ENCODE results near the gene PREX1.

Gene PREX1

DNA sequence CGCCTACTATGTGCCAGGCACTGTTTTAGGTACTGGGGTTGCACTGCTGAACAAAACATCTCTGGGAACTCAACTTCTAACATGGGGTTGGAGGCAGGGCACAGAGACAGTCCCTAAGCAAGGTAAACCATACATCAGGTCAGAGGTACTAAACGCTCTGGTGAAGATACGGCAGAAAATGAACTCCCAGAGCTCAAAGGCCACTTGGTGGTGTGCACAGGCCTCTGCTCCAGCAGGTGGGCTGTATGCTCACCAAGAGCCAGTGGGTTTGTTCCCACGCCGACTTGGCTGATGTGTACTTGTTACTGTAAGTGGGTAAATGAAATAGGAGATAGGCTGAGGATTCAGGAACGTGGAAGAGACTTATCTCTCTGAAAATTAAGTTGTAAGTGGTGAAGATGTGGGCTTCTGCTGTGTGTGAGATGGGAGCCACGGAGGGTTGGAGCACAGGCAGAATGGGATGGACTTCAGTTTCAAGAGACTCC is 133.4 kb downstream of the PREX1 start:
- no peak for DNase-seq

DNA sequence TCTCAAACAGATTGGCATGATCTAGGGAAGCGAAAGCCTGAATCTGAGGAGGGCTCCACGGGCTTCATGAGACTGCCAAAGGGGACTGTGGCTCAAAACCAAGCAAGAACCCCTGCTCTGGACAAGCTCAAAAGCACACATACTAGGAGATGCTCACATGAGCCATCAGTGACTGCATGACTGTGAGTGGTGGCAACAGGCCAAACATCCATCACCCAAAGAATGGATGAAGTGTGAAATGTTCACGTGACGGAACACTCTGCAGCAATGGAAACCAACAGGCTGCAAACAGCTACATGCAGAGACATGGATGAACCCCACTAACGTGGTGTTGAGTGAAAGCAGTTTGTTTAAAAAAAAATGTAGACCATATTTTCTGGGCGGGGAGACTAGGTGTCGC is 136.3 kb downstream of the PREX1 start:
- DNase-seq = no peak

GRCh38 chr20:48690888-48691287 is 136.9 kb downstream of the PREX1 start:
- DNase-seq = no peak

GRCh38 chr20:48689874-48690571 is 137.8 kb downstream of the PREX1 start:
- no peak for DNase-seq

DNA sequence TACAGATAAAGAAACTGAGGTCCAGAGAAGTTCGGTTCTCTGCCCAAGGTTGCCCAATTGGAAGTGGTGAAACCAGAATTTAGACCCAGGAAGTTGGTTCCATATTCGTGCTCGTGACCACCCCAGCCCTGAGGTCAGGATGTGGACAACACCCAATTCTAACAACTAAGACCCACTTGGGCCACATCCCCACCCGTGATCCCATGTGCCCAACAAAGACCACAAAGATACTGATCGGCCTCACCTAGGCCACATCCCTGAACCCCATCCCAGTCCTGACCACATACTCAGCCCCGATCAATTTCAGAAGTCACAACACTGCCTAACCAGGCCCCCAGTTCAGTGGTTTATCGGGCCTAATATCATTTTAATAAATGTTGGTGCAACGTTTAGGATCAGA is 138.4 kb downstream of the PREX1 start:
- DNase-seq = no peak

DNA sequence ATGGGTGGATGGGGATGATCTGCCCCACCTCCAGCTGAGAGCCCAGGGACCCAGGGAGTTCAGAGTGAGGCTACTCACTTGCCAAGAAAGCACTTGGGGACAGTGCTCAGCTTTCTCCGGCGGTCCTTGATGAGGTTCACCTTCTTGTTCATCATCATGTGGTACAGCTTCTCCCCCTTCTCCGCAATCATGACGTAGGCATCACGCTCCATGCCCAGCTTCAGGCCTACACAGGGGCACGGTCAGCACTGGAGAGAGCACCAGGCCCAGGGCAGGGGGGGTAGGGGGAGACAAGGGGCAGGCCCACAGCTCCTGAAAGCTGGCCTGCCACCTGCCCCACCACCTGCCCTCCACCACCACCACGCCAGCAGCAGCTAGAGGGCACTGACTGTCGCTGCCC is 139.2 kb downstream of the PREX1 start:
- DNase-seq = no peak

DNA sequence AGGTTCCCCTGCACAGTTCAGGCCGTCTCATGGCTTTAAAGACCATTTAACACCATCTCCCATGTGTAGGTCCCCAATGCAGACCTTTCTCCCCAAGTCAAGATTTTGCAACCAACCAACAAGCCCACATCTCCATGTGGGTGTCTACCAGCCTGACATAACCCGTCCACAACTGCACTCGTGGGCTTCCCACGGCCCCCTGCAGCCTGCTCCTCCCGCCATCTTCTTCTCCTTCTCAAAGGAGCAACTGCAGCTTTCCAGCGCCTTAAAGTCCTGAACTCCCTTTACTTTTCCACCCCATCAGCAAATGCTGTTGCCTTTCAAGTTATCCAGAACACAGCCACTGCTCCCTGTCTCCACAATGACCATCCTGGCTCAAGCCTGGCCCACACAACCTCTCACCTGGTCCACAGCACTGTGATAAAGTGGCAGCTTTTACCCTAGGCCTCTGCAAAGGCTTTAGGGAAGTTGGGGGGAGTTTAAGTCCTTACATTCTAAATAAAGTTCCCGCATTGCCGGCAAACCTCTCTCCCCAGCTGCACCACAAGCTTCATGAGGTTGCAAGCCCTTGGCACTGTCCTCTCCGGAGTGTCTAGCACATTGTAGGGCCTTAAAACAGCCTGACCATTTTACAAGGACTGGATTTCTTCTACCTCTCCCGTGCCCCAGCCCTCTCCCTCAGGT is 140.5 kb downstream of the PREX1 start:
- no peak for DNase-seq

DNA sequence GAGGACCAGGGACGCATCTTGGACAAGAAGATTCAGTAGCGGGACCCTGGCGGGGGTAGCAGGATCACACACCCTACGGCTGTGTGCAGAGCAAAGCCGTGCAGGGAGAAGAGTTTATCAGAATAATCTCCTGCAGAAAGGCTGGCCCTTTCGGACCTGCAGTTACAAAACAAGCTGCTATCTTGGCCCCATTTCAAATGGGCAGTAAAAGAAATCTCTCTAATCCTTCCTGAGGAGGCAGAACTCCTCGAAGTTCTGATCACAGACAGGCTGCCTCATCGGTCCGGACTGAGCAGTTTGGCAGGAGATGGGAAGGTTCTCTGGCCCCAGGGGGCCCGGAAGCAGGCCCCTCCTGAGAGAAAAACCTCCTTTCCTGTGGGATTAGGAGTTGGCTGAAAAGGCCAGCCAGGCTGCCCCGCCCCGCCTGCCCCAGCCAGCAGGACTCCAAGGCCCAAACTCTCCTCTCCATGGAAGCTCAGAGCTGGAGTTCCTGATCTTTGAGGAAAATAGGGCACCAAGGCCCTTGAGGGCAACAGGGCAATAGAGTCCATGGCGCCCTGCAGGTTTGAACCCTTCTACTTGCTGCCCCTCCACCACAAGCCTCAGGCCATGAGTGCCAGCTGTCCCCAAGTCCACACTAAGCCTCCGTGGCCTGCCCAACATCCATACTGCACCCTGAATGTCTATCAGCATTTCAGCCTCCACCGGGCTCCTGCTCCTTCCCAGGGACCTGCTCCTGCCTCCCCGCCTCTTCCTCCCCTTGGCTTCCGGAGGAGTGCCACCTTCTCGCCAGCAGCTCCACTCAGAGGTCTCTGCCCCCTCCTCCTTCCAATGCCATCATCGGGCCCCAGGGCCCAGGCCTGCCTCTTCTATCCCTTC is 141.3 kb downstream of the PREX1 start:
- DNase-seq = no peak

DNA sequence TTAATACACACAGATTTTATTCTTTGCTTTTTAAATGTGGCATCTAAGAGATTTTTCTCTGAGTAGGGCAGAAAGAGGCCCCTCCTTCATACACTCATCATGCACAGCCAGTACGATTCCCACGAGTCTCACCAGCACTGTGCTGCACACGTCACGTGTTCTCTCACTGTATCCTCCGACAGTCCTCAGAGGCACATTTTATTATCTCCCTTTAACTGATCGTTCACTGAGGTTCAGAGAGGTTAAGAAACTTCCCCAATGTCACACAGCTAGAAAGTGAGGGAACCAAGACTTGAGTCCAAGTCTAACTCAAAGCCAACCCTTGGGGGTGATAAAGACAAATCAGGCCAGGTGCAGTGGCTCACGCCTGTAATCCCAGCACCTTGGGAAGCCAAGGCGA is 142.5 kb downstream of the PREX1 start:
- DNase-seq = no peak

DNA sequence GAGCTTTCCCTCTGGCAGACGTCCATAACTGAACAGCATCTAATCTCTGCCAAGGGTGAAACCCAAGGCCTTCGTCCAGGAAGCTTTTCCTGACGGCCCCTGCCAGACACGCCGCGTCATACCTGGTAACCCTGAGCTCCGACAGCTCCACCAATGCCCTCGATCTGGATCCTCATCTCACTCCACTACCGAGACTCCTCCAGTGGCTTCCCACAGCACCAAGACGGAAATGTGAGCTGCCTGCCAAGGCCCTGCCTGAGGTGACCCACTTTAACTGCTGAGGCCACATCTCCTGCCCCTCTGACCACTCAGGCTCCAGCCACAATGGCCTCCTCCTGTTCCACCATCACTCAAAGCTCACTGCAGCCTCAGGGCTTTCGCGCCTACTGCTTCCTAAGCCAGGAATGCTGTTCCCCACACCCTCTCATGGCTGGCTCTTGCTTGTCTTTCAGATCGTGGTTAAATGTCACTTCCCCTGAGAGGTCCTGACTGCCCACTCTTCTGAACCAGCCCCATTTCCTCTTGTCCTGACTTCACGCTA is 143.2 kb downstream of the PREX1 start:
- DNase-seq = no peak

- no peak for DNase-seq
These were observed 144.2 kb downstream of the PREX1 start for GRCh38 chr20:48683467-48684175.

DNA sequence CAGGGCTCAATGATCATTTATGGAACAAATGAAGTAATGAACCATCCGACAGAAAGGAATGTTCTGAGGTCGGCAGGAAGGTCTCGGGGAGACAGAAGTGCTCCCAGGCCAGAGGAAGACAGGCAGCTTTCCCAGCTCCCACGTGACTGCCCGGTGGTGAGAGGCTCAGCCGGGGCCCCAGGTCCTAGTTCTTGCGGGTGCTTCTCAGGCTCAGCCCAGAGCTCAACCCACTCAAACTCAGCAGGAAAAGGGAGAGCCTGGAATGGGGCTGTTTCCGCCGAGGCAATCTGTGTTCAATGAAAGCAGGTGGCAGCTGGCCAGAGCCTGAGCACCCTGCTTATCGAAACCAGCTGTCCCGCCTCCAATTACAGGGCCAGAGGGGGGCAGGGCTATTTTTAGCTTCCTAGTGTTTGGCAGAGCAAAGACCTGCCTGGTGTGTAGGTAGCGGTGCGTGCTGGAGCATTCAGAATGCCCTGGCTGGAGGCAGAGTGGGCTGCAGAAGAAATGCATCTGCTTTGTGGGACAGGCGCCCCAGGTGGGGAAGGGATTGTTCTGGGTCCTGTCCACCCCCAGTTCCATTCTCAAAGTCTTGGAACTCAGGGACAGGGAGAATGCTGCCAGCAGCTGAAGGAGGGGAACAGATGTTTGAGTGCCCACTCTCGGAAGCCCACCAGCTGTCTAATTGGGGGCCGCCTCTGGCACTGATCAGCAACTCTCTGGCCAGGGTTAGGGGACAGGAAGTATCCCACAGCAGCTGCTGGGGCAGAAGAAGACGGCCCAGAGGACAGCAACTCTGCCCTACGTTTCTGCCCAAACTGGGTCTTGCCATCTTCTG is 145.1 kb downstream of the PREX1 start:
- DNase-seq = peak; percentile 92

GRCh38 chr20:48681873-48682426 is 145.8 kb downstream of the PREX1 start:
- no peak for DNase-seq

DNA sequence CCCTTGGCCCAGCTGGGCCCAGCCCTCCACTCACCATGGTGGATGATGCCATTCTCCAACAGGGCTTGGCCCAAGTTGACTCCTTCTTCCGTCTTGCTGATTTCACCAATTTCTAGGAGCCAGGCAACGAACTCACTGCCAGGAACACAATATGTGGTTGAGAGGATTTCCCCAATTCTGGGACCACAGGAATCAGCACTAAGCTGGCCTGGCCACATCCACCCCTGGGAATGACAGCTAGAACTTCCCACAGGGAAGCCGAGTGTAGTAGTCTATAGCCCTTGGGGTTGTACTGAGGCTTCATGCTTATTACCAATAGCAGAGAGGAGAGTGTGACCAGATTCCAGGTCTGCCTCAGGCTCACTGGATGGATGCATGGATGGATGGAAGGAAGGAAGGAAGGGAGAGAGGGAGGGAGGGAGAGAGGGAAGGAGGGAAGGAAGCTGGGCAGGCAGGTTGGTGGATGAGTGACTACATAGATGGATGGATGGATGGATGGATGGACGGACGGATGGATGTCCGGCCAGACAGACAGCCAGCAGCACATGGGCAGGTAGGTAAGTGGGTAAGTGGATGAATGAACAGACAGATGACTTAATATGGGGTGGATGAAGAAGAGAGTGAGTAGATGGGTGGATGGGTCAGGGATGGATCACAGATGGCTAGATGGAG is 146.5 kb downstream of the PREX1 start:
- DNase-seq = no peak

DNA sequence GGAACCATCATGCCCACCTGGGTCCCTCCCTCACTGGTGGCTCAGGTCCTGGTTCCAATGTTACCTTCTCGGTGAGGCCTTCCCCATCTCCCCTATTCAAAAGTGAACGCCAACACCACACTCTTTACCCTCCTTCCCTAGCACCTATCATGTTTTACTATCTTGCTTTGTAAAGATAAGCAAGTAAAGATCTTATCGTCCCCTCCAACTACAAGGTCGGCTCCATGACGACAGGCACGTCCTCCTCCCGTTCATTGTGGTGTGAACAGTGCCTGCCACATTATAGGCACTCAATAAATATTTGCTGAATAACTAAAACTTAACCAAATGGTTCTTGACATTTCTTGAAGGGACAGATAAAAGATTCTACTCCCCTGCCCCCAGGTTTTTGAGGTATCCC is 147.1 kb downstream of the PREX1 start:
- no peak for DNase-seq

DNA sequence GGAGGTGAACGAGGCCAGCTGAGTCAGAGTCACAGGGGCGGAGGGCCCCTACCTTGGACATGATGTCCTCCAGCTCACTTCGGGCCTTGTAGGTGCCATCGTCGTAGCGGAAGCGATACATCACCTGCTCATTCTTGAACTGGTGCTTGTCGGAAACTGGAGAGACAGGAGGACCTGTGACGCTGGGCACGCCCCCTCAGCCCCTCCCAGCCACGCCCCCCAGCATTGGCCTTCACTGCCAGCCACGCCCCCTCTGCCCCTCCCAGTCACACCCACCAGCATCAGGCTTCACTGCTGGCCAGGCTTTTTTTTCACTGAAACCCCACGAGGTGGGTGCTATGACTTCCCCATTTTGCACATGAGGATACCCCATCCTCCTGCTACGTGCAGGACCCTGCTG is 148.2 kb downstream of the PREX1 start:
- DNase-seq = no peak

DNA sequence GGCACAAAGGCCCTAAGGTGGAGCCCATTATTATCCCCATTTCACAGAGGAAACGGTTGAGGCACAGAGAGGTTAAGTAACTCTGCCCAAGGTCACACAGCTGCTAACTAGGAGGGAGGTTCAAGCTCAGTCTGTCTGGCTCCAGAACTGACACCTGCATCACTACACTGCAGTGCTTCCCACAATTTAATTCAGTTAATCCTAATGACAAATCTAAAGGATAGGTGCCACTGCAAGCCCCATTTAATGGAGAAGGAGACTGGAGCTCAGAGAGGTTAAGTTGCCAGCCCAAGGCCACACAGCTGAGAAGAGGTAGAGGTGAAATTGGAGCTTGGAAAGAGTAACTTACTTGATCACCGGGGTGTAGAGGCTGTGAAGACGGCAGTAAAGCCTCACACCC is 148.8 kb downstream of the PREX1 start:
- no peak for DNase-seq

- no peak for DNase-seq
These were observed 149.4 kb downstream of the PREX1 start for GRCh38 chr20:48678421-48678820.

- no peak for DNase-seq
These were observed 150.9 kb downstream of the PREX1 start for GRCh38 chr20:48676795-48677460.

DNA sequence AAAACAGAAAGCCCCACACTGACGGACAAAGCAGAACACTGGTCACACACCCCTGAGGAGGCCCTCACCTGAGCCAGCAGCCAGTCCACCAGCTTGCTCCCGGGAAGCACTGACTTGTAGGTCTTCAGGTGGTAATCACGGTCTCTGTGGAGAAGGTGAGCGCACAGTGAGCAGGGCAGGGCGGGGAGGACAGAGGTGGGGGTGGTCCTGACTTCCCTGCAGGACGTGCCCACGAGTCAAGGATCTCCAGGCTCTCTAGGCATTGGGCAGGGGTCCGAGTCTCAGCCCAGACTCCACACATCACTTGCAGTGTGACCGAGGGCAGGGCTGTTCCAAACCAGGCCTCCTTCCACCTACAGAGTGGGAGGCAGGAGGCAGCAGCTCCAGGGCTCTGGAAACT is 151.7 kb downstream of the PREX1 start:
- DNase-seq = no peak

Data from NCI-H1417 treated with DMSO at 0.1 percent for 48 hours (cell line).